ENCODE measurements around the gene HS1BP3.

HS1BP3 gene

GRCh38 chr2:20692081-20692480 lies 41.2 kb upstream of the HS1BP3 start:
- H3K4me3 ChIP-seq (ENCODE audit: low read depth, low read length): no peak overlapping the region
- no peak for DNase-seq (ENCODE audit: low read depth)
- TF ChIP-seq MYC (IDR thresholded peaks at IDR 0.05; ENCODE audit: low read depth, low read length) (no peak), CTCF (IDR thresholded peaks at IDR 0.05; ENCODE audit: low read depth, low read length) (no peak), POLR2A (IDR thresholded peaks at IDR 0.05; ENCODE audit: extremely low read depth, insufficient read length) (no peak), MAX (IDR thresholded peaks at IDR 0.05; ENCODE audit: low read depth, low read length) (no peak)

GRCh38 chr2:20691076-20691734 lies 40.3 kb upstream of the HS1BP3 start:
- no peak for DNase-seq (ENCODE audit: low read depth)
- TF ChIP-seq MYC (IDR thresholded peaks at IDR 0.05; ENCODE audit: low read depth, low read length): no peak
- no peak for TF ChIP-seq POLR2A (IDR thresholded peaks at IDR 0.05; ENCODE audit: extremely low read depth, insufficient read length)
- TF ChIP-seq CTCF (IDR thresholded peaks at IDR 0.05; ENCODE audit: low read depth, low read length): no peak
- no peak for TF ChIP-seq MAX (IDR thresholded peaks at IDR 0.05; ENCODE audit: low read depth, low read length)
- no peak overlapping the region for H3K4me3 ChIP-seq (ENCODE audit: low read depth, low read length)

GRCh38 chr2:20689428-20690264 lies 38.7 kb upstream of the HS1BP3 start:
- no peak for DNase-seq (ENCODE audit: low read depth)
- H3K4me3 ChIP-seq (ENCODE audit: low read depth, low read length): no peak overlapping the region
- TF ChIP-seq MAX (IDR thresholded peaks at IDR 0.05; ENCODE audit: low read depth, low read length) (no peak), CTCF (IDR thresholded peaks at IDR 0.05; ENCODE audit: low read depth, low read length) (no peak), POLR2A (IDR thresholded peaks at IDR 0.05; ENCODE audit: extremely low read depth, insufficient read length) (no peak), MYC (IDR thresholded peaks at IDR 0.05; ENCODE audit: low read depth, low read length) (no peak)

- H3K4me3 ChIP-seq (ENCODE audit: low read depth, low read length): no peak overlapping the region
- TF ChIP-seq POLR2A (IDR thresholded peaks at IDR 0.05; ENCODE audit: extremely low read depth, insufficient read length): no peak
- DNase-seq (ENCODE audit: low read depth): no peak
These were observed 36.4 kb upstream of the HS1BP3 start for GRCh38 chr2:20687260-20687832.

- TF ChIP-seq POLR2A (IDR thresholded peaks at IDR 0.05; ENCODE audit: extremely low read depth, insufficient read length) (no peak), MAX (IDR thresholded peaks at IDR 0.05; ENCODE audit: low read depth, low read length) (no peak), MYC (IDR thresholded peaks at IDR 0.05; ENCODE audit: low read depth, low read length) (no peak), CTCF (IDR thresholded peaks at IDR 0.05; ENCODE audit: low read depth, low read length) (no peak)
- no peak overlapping the region for H3K4me3 ChIP-seq (ENCODE audit: low read depth, low read length)
- DNase-seq (ENCODE audit: low read depth): no peak
These were observed 33.7 kb upstream of the HS1BP3 start for GRCh38 chr2:20684581-20685063.

Data from NB4 (cell line).